ENCODE data around the gene NCOA7. TPM values are rescaled to one million over a fixed set of nuclear protein-coding genes. Genes with fewer than 3 reads are reported as not detected.

Gene NCOA7
- total and polyA plus RNA-seq, 4 donors, result 8.6 to 40.9 (median 17.6) TPM

DNA sequence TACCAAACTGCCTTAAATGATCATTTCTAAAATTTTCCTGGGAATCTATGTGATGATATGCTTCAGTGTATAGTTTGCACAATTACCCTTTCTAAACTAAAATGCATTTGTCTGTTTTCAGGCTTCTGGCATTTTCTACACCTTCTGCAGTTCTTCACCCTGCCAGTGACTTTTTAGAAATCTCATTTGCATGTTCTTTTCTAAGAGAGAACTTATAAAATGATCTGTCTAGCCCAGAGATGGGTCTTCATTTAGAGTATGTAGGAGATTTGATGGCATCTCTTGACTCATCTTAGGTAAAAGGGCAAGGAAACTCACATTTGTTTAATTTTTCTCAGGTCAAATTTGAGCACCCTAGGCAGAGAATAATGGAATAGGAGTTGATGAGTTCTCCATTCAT is 17.8 kb downstream of the NCOA7 start:
- Histone ChIP-seq H3K9me3 (ENCODE audit: control insufficient read depth in 4 of 4, low read length in 3 of 4) (no peaks in the 10 kb centered on the region), H3K9ac (ENCODE audit: low read depth in 1 of 2, low read length in 2 of 2) (no peak overlapping the region), H3K36me3 (ENCODE audit: control insufficient read depth in 4 of 4, insufficient read depth in 3 of 4, low read depth in 1 of 4, low read length in 3 of 4) (peaks cover 0 to 2% (median 0%) of the 10 kb centered on the region in 4 donors), H3K27ac (ENCODE audit: low read depth in 1 of 2, low read length in 2 of 2) (no peak overlapping the region), H3K27me3 (ENCODE audit: control insufficient read depth in 4 of 4, insufficient read depth in 4 of 4, low read length in 3 of 4) (no peaks in the 10 kb centered on the region), H3K4me1 (ENCODE audit: control insufficient read depth in 4 of 4, insufficient read depth in 4 of 4, low read length in 3 of 4) (peaks cover 0 to 3% (median 2%) of the 10 kb centered on the region in 4 donors), H3K4me3 (ENCODE audit: low read depth in 1 of 3, low read length in 3 of 3) (no peak overlapping the region)
- TF ChIP-seq NR2F2 (IDR thresholded peaks at IDR 0.05), result no peak
- DNase-seq (ENCODE audit: low spot score), result no peak

DNA sequence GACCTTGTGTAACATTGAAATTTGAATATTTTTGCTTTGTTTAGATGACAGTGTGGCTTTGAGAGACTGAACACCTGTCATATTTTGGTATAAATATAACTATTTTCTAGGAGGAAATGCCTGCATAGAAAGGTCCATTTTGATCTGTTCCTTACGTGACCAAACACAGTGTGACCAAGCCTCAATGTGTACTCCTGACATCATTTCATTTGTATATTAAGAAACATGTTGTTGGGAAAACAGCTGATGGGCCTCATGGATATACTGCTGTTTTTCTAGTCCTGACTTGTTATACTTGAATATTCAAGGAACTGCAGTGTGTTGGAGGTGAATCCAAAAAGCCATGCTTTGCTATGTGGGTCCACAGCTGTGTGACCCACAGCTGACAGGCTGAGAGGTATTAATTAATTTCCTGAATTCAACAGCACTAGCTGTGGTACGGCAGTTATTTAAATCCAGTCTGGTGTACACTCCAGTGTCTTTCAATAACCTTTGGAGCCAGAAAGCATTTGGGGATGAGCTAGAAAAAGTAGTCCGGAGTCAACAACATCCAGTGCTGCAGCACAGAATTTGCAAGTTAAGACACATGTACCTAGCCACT is 18.9 kb downstream of the NCOA7 start:
- Histone ChIP-seq H3K9me3 (ENCODE audit: control insufficient read depth in 4 of 4, low read length in 3 of 4) (no peaks in the 10 kb centered on the region), H3K36me3 (ENCODE audit: control insufficient read depth in 4 of 4, insufficient read depth in 3 of 4, low read depth in 1 of 4, low read length in 3 of 4) (peaks cover 0 to 2% (median 0%) of the 10 kb centered on the region in 4 donors), H3K4me1 (ENCODE audit: control insufficient read depth in 4 of 4, insufficient read depth in 4 of 4, low read length in 3 of 4) (peaks cover 2 to 9% (median 4%) of the 10 kb centered on the region in 4 donors), H3K4me3 (ENCODE audit: low read depth in 1 of 3, low read length in 3 of 3) (no peak overlapping the region), H3K9ac (ENCODE audit: low read depth in 1 of 2, low read length in 2 of 2) (no peak overlapping the region), H3K27ac (ENCODE audit: low read depth in 1 of 2, low read length in 2 of 2) (no peak overlapping the region), H3K27me3 (ENCODE audit: control insufficient read depth in 4 of 4, insufficient read depth in 4 of 4, low read length in 3 of 4) (no peaks in the 10 kb centered on the region)
- TF ChIP-seq SP1 (IDR thresholded peaks at IDR 0.05), result no peak
- TF ChIP-seq RAD21 (IDR thresholded peaks at IDR 0.05), result no peak
- TF ChIP-seq TAF1 (conservative IDR thresholded peaks at IDR 0.05), result no peak
- TF ChIP-seq, protein P1, sequence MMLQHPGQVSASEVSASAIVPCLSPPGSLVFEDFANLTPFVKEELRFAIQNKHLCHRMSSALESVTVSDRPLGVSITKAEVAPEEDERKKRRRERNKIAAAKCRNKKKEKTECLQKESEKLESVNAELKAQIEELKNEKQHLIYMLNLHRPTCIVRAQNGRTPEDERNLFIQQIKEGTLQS (IDR thresholded peaks at IDR 0.05), result no peak
- no peak for TF ChIP-seq HNF4G (IDR thresholded peaks at IDR 0.05)
- DNase-seq (ENCODE audit: low spot score), result no peak
- 89% methylated on average over 3 of the region's 3 CpGs for WGBS

GRCh38 chr6:125810445-125810844 is 19.7 kb downstream of the NCOA7 start:
- Histone ChIP-seq H3K9me3 (ENCODE audit: control insufficient read depth in 4 of 4, low read length in 3 of 4) (no peaks in the 10 kb centered on the region), H3K4me3 (ENCODE audit: low read depth in 1 of 3, low read length in 3 of 3) (no peak overlapping the region), H3K27me3 (ENCODE audit: control insufficient read depth in 4 of 4, insufficient read depth in 4 of 4, low read length in 3 of 4) (no peaks in the 10 kb centered on the region), H3K27ac (ENCODE audit: low read depth in 1 of 2, low read length in 2 of 2) (no peak overlapping the region), H3K36me3 (ENCODE audit: control insufficient read depth in 4 of 4, insufficient read depth in 3 of 4, low read depth in 1 of 4, low read length in 3 of 4) (peaks cover 0 to 2% (median 0%) of the 10 kb centered on the region in 4 donors), H3K4me1 (ENCODE audit: control insufficient read depth in 4 of 4, insufficient read depth in 4 of 4, low read length in 3 of 4) (peaks cover 2 to 17% (median 6%) of the 10 kb centered on the region in 4 donors), H3K9ac (ENCODE audit: low read depth in 1 of 2, low read length in 2 of 2) (no peak overlapping the region)
- 95% methylated on average over 1 of the region's 1 CpG for WGBS
- TF ChIP-seq JUND (IDR thresholded peaks at IDR 0.05) (no peak), HNF4A (conservative IDR thresholded peaks at IDR 0.05) (no peak), FOXA2 (IDR thresholded peaks at IDR 0.05) (no peak), GABPA (IDR thresholded peaks at IDR 0.05 in 1 of 2, conservative IDR thresholded peaks at IDR 0.05 in 1 of 2) (no peak), CTCF (IDR thresholded peaks at IDR 0.05; ENCODE audit: low read depth, low read length, missing input control) (no peak), SP1 (IDR thresholded peaks at IDR 0.05) (no peak)
- DNase-seq (ENCODE audit: low spot score), result no peak

DNA sequence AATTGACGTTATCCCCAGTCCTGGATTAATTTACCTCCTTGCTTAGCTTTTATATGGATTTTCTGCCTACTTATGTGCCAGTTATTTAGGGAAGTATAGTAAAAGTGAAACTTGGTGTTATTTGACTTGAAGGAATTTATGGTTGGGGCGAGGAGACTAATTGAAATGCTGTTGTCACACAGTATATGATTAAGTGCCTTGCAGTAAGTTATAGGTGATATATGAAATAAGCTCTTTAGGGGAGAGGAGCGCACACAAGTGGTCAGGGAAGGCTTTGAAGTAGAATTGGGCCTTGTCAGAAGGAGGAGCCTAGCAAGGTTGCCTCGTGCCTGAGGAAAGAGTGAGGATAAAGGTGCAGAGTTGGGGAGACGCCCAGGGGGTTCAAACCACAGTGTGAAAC is 20.5 kb downstream of the NCOA7 start:
- peaks cover 2 to 22% (median 11%) of the 10 kb centered on the region in 4 donors for H3K4me1 ChIP-seq (ENCODE audit: control insufficient read depth in 4 of 4, insufficient read depth in 4 of 4, low read length in 3 of 4)
- TF ChIP-seq, protein P2, sequence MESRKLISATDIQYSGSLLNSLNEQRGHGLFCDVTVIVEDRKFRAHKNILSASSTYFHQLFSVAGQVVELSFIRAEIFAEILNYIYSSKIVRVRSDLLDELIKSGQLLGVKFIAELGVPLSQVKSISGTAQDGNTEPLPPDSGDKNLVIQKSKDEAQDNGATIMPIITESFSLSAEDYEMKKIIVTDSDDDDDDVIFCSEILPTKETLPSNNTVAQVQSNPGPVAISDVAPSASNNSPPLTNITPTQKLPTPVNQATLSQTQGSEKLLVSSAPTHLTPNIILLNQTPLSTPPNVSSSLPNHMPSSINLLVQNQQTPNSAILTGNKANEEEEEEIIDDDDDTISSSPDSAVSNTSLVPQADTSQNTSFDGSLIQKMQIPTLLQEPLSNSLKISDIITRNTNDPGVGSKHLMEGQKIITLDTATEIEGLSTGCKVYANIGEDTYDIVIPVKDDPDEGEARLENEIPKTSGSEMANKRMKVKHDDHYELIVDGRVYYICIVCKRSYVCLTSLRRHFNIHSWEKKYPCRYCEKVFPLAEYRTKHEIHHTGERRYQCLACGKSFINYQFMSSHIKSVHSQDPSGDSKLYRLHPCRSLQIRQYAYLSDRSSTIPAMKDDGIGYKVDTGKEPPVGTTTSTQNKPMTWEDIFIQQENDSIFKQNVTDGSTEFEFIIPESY (IDR thresholded peaks at IDR 0.05), result no peak
- no peak for TF ChIP-seq FOXA2 (IDR thresholded peaks at IDR 0.05)
- no peak for TF ChIP-seq RXRA (IDR thresholded peaks at IDR 0.05)
- TF ChIP-seq EGR1 (IDR thresholded peaks at IDR 0.05; ENCODE audit: low read depth in 2 of 2), result no peak
- TF ChIP-seq SP1 (IDR thresholded peaks at IDR 0.05), result no peak
- TF ChIP-seq JUND (IDR thresholded peaks at IDR 0.05), result no peak
- no peak for TF ChIP-seq GABPA (IDR thresholded peaks at IDR 0.05 in 1 of 2, conservative IDR thresholded peaks at IDR 0.05 in 1 of 2)
- TF ChIP-seq, protein P1 (IDR thresholded peaks at IDR 0.05), result no peak
- no peak for TF ChIP-seq REST (IDR thresholded peaks at IDR 0.05)
- TF ChIP-seq FOXA1 (IDR thresholded peaks at IDR 0.05), result no peak

More for the DNA sequence above, 20.5 kb downstream of the NCOA7 start:
- no peak overlapping the region for H3K9ac ChIP-seq (ENCODE audit: low read depth in 1 of 2, low read length in 2 of 2)
- no peak overlapping the region for H3K4me3 ChIP-seq (ENCODE audit: low read depth in 1 of 3, low read length in 3 of 3)
- H3K27me3 ChIP-seq (ENCODE audit: control insufficient read depth in 4 of 4, insufficient read depth in 4 of 4, low read length in 3 of 4), result no peaks in the 10 kb centered on the region
- no peaks in the 10 kb centered on the region for H3K9me3 ChIP-seq (ENCODE audit: control insufficient read depth in 4 of 4, low read length in 3 of 4)
- no peak for DNase-seq (ENCODE audit: low spot score)
- no peak overlapping the region for H3K27ac ChIP-seq (ENCODE audit: low read depth in 1 of 2, low read length in 2 of 2)
- WGBS, result 88% methylated on average over 5 of the region's 5 CpGs
- H3K36me3 ChIP-seq (ENCODE audit: control insufficient read depth in 4 of 4, insufficient read depth in 3 of 4, low read depth in 1 of 4, low read length in 3 of 4), result peaks cover 0 to 2% (median 0%) of the 10 kb centered on the region in 4 donors

Measured in liver (tissue), 9 donors.